B cell (primary cell): ENCODE measurements around the gene CYB561D1.
A peak's percentile ranks its signal among the peaks of the same experiment; 100 is the strongest.

ENCODE experiments used
- CTCF ChIP-seq: fragments of 200-600 bp; IDR thresholded peaks from one replicate; pipeline ENCODE4 v1.8.0; 2022; ENCODE audit warnings: antibody characterized with exemption, mild to moderate bottlenecking
- EZH2 ChIP-seq: IDR thresholded peaks from 2 replicates; pipeline ENCODE4 v1.6.1; 2012; ENCODE audit warnings: borderline replicate concordance, low read depth, mild to moderate bottlenecking, moderate library complexity, low read length; ENCODE audit not compliant: insufficient read depth, poor library complexity, severe bottlenecking

GRCh38 chr1:109532365-109533136, 38.7 kb downstream of the CYB561D1 start:
- TF ChIP-seq CTCF (peak; percentile 93), EZH2 (no peak)
